Measurements from ENCODE around the gene ROBO1.

The ROBO1 gene

GRCh38 chr3:79162653-79163052 lies 605.1 kb downstream of the ROBO1 start:
- DNase-seq (ENCODE audit: low read depth), result no peak

- DNase-seq (ENCODE audit: low read depth), result no peak
Measured at GRCh38 chr3:79161941-79162340, 605.9 kb downstream of the ROBO1 start.

GRCh38 chr3:79160421-79160820 lies 607.4 kb downstream of the ROBO1 start:
- no peak for DNase-seq (ENCODE audit: low read depth)

- no peak for DNase-seq (ENCODE audit: low read depth)
Measured at GRCh38 chr3:79159736-79160135, 608.1 kb downstream of the ROBO1 start.

GRCh38 chr3:79157191-79157590 lies 610.6 kb downstream of the ROBO1 start:
- DNase-seq (ENCODE audit: low read depth), result no peak

- no peak for DNase-seq (ENCODE audit: low read depth)
Measured at GRCh38 chr3:79154865-79155264, 612.9 kb downstream of the ROBO1 start.

- DNase-seq (ENCODE audit: low read depth), result no peak
Measured at GRCh38 chr3:79148786-79149185, 619.0 kb downstream of the ROBO1 start.

- DNase-seq (ENCODE audit: low read depth), result no peak
Measured at GRCh38 chr3:79146024-79146423, 621.8 kb downstream of the ROBO1 start.

- no peak for DNase-seq (ENCODE audit: low read depth)
Measured at GRCh38 chr3:79140708-79141107, 627.1 kb downstream of the ROBO1 start.

GRCh38 chr3:79139395-79140068 lies 628.3 kb downstream of the ROBO1 start:
- DNase-seq (ENCODE audit: low read depth), result no peak

- no peak for DNase-seq (ENCODE audit: low read depth)
Measured at GRCh38 chr3:79125313-79125984, 642.3 kb downstream of the ROBO1 start.

GRCh38 chr3:79115458-79115857 lies 652.3 kb downstream of the ROBO1 start:
- DNase-seq (ENCODE audit: low read depth), result no peak

- DNase-seq (ENCODE audit: low read depth), result no peak
Measured at GRCh38 chr3:79113876-79114275, 653.9 kb downstream of the ROBO1 start.

GRCh38 chr3:79111375-79112052 lies 656.3 kb downstream of the ROBO1 start:
- no peak for DNase-seq (ENCODE audit: low read depth)

- no peak for DNase-seq (ENCODE audit: low read depth)
Measured at GRCh38 chr3:79109754-79110153, 658.0 kb downstream of the ROBO1 start.

GRCh38 chr3:79103307-79103706 lies 664.5 kb downstream of the ROBO1 start:
- DNase-seq (ENCODE audit: low read depth), result no peak

GRCh38 chr3:79097964-79098660 lies 669.7 kb downstream of the ROBO1 start:
- DNase-seq (ENCODE audit: low read depth), result no peak

- no peak for DNase-seq (ENCODE audit: low read depth)
Measured at GRCh38 chr3:79094654-79095053, 673.1 kb downstream of the ROBO1 start.

GRCh38 chr3:79086514-79086913 lies 681.3 kb downstream of the ROBO1 start:
- no peak for DNase-seq (ENCODE audit: low read depth)

- no peak for DNase-seq (ENCODE audit: low read depth)
Measured at GRCh38 chr3:79085171-79085570, 682.6 kb downstream of the ROBO1 start.

- no peak for DNase-seq (ENCODE audit: low read depth)
Measured at GRCh38 chr3:79081335-79081734, 686.5 kb downstream of the ROBO1 start.

- DNase-seq (ENCODE audit: low read depth), result no peak
Measured at GRCh38 chr3:79074558-79074957, 693.2 kb downstream of the ROBO1 start.

GRCh38 chr3:79067734-79068133 lies 700.1 kb downstream of the ROBO1 start:
- no peak for DNase-seq (ENCODE audit: low read depth)
